Measurements from ENCODE around the gene ADNP2.

Gene ADNP2

DNA sequence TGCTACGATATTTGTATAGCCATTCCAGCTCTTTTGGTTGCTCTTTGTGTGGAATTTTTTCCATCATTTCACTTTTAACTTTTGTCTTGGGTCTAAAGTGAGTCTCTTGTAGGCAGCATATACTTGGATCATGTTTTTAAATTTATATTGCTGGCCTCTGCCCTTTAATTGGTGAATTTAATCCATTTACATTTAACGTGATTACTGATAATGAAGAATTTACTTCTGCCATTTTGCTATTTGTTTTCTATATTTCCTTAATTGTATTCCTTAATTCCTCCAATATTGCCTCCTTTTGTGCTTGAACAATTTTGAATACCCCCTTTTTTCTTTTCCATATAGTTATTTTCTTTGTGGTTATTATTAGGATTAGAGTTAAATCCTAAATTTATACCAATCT lies 21.0 kb upstream of the ADNP2 start:
- TF ChIP-seq, protein P1, sequence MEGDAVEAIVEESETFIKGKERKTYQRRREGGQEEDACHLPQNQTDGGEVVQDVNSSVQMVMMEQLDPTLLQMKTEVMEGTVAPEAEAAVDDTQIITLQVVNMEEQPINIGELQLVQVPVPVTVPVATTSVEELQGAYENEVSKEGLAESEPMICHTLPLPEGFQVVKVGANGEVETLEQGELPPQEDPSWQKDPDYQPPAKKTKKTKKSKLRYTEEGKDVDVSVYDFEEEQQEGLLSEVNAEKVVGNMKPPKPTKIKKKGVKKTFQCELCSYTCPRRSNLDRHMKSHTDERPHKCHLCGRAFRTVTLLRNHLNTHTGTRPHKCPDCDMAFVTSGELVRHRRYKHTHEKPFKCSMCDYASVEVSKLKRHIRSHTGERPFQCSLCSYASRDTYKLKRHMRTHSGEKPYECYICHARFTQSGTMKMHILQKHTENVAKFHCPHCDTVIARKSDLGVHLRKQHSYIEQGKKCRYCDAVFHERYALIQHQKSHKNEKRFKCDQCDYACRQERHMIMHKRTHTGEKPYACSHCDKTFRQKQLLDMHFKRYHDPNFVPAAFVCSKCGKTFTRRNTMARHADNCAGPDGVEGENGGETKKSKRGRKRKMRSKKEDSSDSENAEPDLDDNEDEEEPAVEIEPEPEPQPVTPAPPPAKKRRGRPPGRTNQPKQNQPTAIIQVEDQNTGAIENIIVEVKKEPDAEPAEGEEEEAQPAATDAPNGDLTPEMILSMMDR (IDR thresholded peaks at IDR 0.05; ENCODE audit: low read depth, low read length), result no peak
- no peak for DNase-seq (ENCODE audit: extremely low read depth, low read depth)

DNA sequence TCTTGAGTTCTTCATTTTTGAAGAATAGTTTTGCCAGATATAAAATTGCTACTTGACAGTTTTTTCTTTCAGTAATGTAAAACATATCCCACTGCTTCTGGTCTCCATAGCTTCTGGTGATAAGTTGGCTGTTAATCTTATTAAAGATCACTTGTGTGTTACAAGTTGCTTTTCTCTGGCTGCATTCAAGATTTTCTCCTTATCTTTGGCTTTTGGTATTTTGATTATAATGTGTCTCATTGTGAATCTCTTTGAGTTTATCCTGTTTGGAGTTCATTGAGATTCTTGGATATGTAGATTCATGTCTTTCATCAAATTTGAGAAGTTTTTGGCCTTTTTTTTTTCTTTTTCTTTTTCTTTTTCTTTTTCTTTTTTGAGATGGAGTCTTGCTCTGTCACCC lies 20.2 kb upstream of the ADNP2 start:
- TF ChIP-seq, protein P1 (IDR thresholded peaks at IDR 0.05; ENCODE audit: low read depth, low read length), result no peak
- no peak for DNase-seq (ENCODE audit: extremely low read depth, low read depth)

DNA sequence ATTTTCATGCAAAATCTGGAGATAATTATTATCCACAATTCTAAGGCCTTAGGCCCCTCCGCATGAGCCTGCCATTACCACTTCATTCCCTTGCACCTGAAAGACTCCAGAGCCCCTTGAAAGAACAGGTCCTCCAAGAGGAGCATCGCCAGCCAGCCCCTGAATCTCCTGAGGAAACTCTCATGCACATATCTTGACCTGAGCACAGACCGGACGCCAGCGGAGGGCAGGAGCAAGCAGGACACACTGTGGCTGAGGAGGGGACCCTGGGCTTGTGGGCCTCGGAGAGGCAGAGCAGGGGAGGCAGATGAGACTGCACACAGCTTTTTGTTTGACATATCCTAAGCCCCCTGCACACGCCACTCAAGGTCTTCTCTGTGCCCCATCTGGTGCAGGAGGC lies 13.6 kb upstream of the ADNP2 start:
- TF ChIP-seq, protein P1 (IDR thresholded peaks at IDR 0.05; ENCODE audit: low read depth, low read length), result no peak
- no peak for DNase-seq (ENCODE audit: extremely low read depth, low read depth)

DNA sequence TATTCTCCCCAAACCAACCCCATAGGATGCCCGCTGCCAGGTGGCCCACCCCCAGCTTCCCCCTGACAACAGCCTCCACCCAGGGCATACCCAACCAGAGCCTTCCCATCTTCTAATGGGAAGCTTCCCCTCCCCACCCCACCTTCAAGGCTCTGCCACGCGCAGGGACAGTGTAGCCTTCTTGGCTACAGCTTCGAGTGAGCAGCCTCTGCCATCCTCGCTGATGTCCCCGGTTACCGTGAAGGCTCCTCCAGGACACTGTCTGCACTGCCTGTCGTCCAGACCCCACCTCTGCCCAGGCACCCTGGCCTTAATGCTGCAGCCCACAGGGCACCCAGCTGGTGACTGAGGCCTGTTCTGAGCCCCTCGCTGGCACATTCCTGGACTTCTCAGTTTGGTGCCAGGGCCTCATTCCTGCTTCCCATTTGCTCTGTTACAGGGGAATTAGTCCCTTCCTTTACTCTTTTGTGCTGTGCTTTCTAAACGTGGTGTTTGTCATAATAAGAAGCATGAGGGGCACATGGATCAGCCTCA lies 13.0 kb upstream of the ADNP2 start:
- no peak for DNase-seq (ENCODE audit: extremely low read depth, low read depth)
- TF ChIP-seq, protein P1 (IDR thresholded peaks at IDR 0.05; ENCODE audit: low read depth, low read length), result no peak

DNA sequence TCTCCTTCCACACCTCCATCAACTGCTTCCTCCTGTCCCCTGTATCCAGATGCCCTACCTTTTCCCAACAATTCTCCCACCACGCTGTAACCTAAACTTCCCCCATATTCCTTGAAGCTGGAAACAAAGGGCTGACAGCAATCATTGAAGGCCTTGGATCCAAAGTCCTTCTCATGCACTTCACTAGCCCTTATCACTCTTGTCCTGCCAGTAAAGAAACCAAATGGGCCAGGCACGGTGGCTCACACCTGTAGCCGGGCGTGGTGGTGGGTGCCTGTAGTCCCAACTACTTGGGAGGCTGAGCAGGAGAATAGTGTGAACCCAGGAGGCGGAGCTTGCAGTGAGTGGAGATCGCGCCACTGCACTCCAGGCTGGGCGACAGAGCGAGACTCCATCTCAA lies 11.9 kb upstream of the ADNP2 start:
- TF ChIP-seq, protein P1 (IDR thresholded peaks at IDR 0.05; ENCODE audit: low read depth, low read length), result no peak
- no peak for DNase-seq (ENCODE audit: extremely low read depth, low read depth)

DNA sequence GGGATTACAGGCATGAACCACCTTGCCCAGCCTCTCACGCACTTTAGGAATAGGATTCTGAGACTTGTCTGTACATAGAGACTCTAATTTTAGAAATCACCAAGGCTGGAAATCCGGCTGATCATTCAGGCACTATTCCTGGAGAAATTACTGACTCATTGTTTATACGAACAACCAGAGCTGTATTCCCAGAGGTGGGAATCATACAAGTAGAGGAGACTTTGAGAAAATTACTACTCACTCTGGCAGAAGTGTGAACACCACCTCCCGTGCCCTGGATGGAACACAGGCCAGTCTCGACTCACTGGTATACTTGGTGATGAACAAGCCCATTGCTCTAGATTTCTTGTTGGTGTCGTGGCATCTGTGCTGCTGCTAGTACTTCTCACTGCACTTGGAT lies 5.8 kb upstream of the ADNP2 start:
- TF ChIP-seq, protein P1 (IDR thresholded peaks at IDR 0.05; ENCODE audit: low read depth, low read length), result no peak

DNA sequence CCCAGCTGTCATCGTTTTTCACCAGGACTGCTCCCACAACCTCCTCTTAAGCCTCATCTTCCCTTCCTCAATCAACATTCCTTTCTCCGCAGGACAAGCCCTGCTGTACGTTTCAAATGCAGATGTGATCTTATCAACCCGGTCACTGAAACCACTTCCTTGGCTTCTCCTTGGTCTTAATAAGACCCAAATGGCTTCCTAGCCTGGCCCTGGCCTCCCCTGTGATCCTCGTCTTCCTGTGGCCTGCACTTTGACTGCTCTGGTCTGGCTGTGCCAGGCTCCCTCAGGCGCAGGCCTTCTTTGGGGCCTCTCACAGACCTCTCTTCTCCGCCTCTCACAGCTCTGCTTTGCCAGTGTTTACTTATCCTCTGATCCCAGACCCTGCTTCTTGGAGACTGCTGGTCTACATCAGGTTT lies 4.7 kb upstream of the ADNP2 start:
- TF ChIP-seq, protein P1 (IDR thresholded peaks at IDR 0.05; ENCODE audit: low read depth, low read length), result no peak
- DNase-seq (ENCODE audit: extremely low read depth, low read depth), result no peak

More for the DNA sequence above, 5.8 kb upstream of the ADNP2 start:
- no peak for DNase-seq (ENCODE audit: extremely low read depth, low read depth)

Measured in AG09319 (cell line).